ENCODE data around the gene SIK3.

The SIK3 gene

DNA sequence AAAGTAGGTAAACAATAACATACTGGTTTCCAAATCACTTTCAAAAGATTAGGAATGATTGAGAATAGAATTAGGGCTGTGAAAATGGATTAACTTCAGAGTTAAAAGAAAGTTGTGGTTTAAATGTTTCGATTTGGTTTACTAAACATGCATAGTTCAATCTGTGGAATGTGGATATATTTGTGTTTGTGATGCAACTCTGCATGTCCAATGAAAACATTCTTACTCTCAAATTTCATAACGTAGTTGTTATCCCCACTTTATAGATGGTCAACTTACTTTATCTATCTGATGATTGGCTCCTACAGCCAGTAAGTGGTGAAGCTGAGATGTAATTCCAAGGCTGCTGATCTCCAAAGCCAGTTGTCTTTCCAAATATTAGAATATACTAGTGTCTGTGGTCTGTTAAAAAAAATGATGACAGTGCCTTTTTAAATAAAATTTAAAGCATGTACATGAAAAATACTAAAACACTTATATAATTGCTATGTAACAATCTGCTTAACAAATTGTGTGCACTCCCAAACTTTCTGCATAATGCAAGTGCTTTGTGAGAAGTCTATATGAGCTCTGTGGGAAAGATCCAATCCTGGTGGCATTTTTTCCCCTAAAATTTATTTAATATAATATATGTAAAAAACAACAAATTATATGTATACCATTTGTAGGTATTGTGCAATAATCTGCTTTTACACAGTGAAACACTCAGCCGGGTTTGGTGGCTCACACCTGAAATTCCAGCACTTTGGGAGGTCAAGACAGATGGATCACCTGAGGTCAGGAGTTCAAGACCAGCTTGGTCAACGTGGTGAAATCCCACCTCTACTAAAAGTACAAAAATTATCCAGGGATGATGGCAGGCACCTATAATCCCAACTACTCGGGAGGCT, 9.7 kb upstream of the SIK3 start:
- no peak for DNase-seq

- no peak for DNase-seq
Measured at GRCh38 chr11:117100556-117100955, 2.3 kb upstream of the SIK3 start.

GRCh38 chr11:117099696-117100095, 1.5 kb upstream of the SIK3 start:
- DNase-seq: no peak

GRCh38 chr11:117097389-117098268, 599 bp downstream of the SIK3 start:
- peak; percentile 64 for DNase-seq

- no peak for DNase-seq
Measured at GRCh38 chr11:117097014-117097388, 1.2 kb downstream of the SIK3 start.

GRCh38 chr11:117096201-117096991, 1.8 kb downstream of the SIK3 start:
- peak; percentile 62 for DNase-seq

GRCh38 chr11:117095284-117096161, 2.7 kb downstream of the SIK3 start:
- no peak for DNase-seq

DNA sequence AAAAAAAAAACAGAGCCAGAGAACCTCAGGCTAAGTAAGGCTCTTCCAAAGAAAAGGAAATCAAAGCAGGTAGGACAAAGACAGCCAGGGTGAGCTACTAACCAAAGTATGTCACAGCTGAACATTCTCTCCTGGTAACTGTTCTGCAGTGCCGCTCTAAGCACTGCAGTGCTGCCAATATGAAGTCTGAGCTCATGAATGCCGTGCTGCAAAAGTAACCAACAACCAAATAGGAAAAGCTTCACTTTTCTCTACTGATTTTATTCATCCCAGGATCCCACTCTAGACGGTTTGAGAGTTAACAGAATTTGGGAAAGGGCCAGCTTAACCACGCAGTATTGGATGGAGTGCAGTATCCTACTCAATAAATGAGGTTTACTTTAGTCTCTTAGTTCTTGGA, 3.5 kb downstream of the SIK3 start:
- no peak for DNase-seq

GRCh38 chr11:117092951-117093590, 5.2 kb downstream of the SIK3 start:
- no peak for DNase-seq

DNA sequence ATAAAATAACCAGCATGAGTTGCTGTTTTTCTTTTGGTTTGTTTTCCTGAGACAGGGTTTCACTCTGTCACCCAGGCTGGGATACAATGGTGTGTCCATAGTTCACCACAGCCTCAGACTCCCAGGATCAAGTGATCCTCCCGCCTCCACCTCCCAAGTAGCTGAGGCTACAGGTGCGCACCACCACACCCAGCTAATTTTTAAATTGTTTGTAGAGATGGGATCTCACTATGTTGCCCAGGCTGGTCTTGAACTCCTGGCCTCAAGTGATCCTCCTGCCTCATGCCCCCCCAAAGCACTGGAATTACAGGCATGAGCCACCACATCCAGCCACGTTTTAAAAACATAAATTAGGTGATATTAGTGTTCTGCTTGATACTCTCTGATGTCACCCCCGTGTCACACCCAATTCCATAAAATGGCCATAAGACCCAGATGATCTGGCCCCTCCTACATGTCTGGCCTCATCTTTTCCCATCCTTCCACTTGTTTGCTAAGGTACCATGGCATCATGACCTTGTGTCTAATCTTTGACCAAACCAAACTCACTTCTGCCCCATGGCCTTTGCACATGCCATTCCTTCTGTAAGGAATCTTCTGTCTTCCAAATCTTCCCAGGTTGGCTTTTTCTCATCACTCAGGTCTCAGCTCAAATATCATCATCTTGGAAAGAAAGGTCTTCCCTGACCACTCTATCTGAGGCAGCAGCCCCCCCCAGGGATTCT, 6.3 kb downstream of the SIK3 start:
- DNase-seq: no peak

DNA sequence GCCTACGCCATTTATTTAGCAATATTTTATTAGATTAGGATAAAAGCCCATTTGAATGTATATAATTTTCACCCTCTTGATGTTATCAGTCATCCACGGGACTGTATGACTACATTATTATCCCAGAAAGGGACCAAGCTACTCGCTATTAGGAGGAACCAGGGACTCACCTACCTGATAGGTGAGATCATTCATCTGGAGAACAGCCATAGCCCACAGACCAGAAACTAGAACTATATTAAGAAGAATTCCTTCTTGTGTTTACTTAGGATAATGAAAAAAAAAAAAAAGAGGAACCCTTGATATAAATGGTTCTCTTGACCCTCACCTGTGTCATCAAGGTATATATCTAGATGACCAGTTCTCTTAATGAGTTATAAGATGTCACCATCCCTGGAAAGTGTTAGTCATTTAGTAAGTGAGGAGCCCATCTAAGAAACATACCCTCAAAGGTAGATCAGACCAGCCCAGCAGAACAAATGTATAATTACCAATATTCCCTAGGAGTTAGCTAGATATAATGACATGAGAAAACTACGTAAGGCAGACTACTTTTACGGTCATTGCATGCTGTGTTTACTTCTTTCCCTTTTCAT, 8.0 kb downstream of the SIK3 start:
- no peak for DNase-seq

DNA sequence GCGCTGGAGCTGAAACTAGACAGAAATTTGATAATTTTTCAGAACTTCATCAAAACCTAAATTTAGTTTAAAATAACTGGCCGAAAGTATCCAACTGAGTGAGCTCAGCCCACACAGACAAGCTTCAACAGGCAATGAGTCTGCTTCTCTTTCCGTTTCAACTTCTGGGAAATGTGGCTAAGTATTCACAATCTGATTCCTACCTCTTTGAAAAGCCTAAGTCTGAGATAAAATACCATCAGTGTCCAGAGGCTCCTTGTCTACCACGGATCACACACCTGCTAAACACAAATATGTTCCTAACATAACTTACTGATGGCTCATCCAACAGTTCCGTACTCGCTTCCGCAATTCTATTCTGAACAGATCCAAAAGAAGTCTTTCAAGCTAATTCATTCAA, 8.5 kb downstream of the SIK3 start:
- no peak for DNase-seq

DNA sequence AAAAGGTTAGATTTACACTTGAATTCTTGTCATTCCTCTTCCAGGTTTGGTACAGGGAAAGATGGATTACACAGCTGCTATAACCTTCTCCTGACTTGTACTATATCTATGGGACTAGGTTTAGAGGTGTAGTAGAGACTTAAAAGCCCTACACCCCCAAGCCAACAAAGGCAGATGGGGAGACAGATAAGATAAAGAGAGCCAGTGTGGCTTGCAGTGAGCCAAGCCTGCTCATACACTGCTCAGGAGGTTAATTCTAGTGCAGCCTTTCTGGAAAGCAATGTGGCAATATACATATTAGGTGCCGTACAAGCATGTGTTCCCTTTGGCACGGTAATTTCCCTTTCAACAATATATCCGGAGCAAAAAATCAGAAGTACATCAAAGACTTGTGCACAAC, 10.8 kb downstream of the SIK3 start:
- no peak for DNase-seq

GRCh38 chr11:117084992-117085391, 13.2 kb downstream of the SIK3 start:
- DNase-seq: no peak

DNA sequence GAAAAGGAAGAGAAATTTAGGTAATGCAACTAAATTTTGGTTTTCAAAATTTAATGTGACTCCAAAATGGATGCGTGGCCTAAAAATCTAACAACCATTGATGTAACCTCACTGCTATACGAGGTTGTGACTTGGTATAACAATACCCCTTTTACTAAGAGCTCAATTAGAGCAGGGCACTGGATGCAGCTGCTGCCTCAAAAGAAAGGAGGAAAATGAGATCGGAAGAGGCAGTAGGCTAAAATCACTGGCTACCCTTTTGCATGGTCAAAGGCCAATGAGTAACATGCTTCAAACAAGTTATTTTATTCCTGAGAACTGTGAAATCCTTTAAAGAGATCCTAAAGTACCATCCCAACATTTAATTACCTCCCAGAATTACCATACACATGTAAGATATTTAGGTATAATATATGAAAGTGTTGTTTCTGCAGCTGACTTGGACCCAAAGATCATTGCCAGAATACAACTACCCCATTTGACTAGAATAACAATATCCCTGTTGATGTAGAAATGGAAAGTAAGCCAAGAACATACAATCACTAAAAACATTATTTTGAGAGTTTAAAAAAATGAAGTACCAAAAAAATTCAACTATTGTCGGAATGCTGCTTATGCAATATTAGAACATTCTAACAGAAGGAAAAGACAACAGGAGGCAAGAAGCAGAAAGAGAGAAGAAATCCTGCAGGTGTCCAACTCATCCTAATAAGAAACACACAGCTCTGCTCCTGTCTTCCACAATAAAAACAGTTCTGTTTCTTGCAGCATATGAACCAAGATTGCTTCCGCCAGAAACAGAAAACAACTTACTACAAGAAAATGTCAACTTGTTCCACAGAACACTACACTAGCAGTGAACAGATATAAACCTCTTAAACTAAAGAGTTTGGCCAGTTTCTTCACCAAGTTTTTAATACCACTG, 15.0 kb downstream of the SIK3 start:
- no peak for DNase-seq

DNA sequence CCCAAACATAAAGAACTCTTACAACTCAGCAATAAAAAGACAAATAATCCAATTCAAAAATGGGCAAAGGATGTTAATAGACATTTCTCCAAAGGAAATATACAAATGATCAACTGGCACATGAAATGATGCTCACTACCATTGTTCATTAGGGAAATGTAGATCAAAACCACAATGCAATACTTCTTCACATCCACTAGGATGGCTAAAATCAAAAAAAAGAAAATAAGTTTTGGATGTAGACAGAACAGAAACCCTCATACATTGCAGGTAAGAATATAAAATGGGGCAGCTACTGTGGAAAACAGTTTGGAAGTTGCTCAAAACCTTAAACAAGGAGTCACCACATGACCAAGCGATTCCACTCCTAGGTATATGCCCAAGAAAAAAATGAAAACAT, 16.3 kb downstream of the SIK3 start:
- no peak for DNase-seq

GRCh38 chr11:117080370-117080769, 17.9 kb downstream of the SIK3 start:
- no peak for DNase-seq

GRCh38 chr11:117076941-117077691, 21.1 kb downstream of the SIK3 start:
- no peak for DNase-seq

- no peak for DNase-seq
Measured at GRCh38 chr11:117075186-117075585, 23.0 kb downstream of the SIK3 start.

All from activated CD8-positive, alpha-beta memory T cell treated with anti-CD3 and anti-CD28 coated beads, Interleukin-2, amount 50 U/mL, for 48 hours (primary cell).